ENCODE data around the gene LITAFD.
"Not testable (repeated sequence)": the region's sequence is repeated elsewhere in the genome, so short reads cannot be mapped to it uniquely, and the experiment has no call there.

LITAFD gene

DNA sequence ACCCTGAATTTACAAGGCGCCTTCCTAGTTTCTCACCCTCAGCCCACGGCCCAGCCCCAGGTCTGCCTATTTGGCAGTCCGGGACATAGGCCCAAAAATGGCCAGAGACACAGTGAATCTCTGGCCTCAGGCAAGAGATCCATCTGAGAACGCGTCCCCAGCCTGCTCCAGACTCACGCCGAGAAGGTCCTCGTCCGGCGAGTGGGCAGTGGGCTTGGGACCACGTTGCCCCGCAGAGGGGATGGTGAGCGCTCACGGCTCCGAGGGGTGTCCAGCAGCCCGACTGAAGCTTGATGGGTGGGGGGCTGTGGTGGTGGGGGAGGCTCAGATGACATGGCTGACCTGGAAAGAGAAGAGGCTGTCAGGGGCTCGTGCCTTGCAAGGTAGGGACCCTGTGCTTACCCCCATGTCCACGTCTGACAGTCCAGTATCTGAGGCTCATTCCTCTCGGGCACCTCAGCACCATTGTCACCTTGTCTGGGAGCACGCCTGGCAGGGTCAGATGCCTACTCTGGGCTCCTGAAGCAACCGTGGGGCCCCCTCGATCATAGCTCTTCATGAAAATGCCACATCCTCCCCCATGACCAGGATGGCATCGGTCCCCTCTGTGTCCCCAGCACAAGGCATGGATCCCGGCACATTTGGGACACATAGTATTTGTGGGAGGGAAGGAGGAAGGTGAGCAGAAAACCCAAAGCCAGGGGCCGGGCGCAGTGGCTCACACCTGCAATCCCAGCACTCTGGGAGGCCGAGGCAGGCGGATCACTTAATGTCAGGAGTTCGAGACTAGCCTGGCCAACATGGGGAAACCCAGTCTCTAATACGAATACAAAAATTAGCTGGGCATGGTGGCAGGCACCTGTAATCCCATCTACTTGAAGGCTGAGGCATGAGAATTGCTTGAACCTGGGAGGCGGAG, 22.9 kb upstream of the LITAFD start:
- DNase-seq, result no peak

DNA sequence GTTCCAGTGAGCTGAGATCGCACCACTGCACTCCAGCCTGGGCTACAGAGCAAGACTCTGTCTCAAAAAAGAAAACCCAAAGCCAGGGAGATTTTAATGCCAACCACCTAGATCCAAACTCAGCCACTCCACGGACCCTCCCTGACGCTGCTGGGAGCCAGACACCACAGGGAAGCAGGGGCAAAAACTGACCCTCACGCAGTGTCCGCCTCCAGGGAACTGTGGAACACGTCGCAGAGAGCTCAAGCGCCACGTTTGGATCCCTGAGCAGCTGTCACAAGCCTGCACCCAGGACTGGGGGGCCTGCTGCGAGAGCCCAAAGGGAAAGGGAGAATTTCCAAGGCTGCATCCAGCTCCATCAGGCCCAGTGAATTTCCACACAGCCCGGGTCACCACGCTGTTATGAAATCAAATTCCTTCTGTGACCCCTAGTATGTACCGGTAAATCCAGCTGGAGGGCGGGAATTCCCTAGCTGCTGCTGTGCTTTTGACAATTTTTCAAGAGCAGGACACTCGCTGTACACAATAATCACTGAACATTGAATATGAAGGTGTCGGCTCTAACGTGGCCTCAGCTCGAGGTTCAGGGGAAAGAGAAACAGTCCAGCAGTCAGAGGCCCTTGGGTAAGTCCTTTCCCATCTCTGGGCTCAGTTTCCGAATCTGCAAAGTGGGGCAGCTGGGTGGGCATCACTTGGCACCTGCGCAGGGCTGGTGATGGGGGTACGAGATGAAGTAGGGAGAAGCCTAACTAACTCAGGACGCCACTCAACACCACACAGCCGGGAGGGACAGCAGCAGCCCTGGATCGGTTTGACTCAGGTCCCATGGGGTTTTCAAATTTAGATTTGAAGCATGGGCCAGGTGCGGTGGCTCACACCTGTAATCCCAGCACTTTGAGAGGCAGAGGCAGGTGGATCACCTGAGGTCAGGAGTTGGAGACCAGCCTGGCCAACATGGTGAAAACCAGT, 22.0 kb upstream of the LITAFD start:
- no peak for DNase-seq

DNA sequence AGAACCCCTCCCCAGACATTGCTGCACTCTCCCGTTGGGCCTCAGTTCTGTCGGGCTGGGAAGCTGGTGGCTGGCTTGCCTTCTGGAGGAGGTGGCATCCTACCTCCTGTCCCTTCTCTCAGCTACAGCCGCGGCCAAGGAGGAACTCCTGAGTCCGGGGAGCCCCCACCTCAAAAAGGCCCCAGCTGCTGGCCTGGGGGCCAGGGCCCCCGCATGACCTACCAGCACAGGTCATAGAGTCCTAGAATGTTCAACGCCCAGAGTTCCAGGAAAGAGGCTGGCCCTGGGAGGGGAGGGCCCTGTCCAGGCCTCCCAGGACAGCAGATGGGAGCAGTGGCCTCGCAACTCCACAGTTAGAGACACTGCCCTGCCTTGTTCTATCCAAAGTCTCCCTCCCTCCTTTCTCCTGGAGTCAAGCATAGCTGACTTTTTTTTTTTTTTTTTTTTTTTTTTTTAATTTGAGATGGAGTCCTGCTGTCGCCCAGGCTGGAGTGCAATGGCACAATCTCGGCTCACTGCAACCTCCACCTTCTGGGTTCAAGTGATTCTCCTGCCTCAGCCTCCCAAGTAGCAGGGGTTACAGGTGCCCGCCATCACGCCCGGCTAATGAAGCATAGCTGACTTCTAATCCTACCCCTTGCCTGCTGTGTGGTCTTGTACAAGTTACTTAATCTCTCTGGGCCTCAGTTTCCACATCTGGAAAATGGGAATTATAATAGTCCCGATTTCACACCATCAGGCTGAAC, 20.4 kb upstream of the LITAFD start:
- no peak for DNase-seq

DNA sequence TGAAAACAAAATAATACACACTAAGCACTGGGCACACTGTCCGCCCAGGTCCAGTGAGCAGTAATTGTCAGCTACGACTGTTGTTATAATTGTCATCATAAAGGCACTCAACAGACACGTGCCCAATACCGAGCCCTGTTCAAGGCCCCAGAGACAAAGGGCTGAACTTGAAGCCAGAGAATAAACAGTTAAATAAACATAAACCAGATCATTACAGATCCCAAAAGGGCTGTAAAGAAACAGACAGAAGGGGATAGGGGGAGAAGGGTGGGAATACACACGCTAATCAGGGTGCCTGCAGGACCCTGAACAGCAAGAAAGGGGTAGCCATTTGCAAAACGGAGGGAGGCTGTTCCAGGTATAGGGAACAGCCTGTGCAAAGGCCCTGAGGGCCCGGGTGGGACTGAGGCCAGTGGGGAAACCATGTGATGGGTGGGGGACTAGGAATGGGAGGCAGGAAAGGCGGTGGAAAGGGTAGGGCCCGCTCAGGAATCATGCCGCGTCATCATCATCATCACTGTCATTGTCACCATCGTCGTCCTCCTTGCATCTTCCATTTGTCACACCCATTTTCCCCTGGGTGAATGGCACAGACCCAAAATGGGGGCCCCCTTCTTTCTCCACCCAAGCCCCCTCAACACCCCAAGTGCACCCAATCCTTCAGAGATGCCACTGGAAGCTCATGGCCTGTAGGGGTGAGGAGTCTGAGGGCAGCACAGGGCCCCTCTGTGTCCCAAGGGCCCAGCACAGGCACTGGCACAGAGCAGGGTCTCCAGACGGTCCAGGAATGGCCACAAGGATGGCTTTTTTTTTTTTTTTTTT, 19.6 kb upstream of the LITAFD start:
- no peak for DNase-seq

DNA sequence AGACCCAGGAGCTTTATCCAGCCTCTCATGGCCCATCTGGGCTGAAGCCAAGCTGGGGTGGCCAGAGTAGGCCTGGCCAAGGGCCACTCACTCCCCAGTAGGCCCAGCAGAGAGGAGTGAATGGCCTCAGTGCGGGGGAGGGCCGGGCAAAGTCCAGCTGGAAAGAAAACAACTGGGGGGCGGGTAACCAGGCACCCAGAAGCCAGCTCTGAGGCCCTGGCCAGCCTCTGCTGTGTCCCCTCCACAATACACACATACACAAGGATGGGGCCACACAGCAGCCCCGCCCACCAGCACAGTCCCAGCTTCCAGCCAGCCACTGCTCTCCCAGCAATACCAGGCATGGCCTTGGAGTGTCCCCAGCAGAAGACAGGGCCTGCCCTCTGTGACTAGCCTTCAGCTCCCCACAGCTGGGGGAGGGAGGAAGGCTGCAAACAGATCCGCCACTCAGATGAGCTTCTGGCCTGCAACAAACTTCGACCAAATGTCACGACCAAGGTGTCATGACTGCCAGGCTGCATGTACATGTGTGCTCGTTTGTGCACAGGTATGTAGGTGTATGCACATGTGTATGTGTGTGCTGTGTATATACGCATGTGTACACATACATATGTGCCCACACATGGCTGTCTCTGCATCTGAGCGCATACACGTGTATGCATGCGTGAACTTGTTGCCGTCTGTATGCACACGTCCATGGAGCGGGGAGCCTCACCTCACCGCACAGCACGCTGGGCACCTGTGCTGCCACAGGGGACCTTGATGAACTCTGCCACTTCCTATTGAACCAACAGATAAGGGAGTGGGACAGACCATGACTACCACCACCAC, 18.3 kb upstream of the LITAFD start:
- no peak for DNase-seq

DNA sequence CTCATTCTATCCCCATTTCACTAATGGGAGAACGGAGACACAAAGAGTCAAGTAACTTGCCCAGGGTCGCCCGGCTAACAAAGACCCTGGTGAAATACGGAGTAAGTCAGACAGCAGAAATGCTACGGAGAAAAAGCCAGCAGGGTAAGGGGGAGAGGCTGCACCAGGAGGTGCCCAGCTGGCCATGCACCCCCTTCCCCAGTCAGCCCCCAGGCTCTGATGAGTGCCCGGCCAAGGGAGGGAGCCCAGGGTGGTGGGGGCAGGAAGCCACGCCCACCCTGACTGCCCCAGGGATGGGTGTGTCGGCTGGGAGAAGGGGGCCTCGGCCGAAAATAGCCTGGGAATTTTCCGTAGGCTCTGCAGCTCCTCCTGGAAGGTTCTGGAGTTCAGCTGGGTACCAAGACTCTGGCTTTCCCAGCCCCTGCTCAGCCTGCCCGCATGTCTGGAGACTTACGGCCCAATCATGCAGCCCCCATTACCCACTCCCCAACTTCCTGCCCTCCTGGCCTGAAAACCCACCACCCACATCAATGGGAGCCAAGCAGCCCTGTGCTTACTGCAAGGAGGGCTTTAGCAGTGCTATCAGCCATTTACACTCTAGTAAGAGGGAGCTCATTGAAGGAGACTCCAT, 17.6 kb upstream of the LITAFD start:
- DNase-seq, result no peak

DNA sequence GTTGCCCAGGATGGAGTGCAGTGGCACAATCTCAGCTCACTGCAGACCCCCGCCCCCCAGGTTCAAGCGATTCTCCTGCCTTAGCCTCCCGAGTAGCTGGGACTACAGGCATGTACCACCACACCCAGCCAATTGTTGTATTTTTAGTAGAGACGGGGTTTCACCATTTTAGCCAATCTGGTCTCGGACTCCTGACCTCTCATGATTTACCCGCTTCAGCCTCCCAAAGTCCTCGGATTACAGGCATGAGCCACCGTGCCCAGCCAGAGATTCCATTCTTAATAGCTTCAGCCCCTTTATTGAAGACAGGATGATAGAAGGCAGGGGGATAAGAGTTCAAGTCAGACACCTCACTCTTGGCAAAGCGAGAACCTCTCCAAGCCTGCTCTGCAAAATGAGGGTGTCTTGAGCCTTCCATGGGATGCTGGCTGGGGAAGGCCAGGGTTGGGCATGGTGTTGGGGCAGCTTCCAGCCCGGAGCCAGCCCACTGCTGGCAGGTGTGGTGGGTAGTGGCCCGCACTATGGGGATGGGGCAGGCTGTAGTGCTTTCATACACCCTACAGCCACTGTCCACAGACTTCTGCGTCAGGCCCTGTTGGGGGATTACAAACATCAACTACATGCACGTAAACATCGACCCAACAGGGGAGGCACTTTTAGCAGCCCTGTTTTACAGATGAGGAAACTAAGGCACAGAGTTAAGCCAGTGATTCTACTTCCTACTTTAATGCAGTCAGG, 16.8 kb upstream of the LITAFD start:
- DNase-seq, result no peak

DNA sequence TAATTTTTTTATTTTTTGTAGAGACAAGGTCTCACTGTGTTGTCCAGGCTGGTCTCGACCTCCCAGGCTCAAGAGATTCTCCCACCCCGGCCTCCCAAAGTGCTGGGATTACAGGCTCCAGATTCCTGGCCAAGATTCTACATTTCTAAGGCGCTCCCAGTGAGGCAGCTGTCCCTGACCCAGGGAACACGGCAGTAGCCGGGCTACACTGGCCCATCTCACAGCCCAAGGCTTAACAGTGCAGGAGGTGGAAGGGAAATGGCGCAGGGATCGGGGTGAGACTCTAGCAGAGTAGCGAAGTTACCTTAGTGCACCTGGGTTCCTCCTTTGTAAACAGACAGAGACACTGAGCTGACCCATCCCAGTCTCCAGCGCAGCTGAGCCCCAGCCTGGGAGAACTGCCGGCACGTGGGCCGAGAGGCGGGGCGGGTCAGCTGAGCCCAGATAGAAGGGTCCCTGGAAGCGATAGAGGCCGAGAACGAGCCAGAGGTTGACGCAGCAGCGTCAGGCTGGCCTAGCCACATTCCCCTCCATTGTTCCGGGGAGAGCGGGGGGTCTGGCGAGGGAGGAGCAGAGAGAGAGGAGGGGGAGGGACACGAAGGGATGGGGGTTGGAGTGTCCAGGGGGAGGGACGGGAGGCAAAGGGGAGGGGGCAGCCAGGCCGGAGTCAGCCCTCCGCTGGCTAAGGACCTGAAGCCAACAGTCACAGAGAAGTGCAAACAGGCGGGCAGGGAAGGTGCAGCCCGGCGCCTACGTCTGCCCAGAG, 15.8 kb upstream of the LITAFD start:
- no peak for DNase-seq

DNA sequence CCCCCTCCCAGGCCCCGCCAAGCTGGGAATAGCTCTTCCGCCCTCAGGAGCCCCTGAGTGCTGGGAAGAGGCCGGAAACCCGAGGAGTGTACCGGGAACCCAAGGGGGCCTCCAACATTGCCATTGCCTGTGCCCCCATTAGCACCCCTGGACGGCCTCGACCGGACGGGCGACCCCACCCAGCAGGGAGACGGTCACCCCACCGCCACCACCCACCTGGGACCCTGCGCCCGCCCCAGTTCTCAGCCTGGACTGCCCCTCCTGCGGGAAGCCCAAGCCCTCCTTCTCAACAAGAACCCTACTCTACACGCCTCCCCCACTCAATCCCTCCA, 15.3 kb upstream of the LITAFD start:
- no peak for DNase-seq

DNA sequence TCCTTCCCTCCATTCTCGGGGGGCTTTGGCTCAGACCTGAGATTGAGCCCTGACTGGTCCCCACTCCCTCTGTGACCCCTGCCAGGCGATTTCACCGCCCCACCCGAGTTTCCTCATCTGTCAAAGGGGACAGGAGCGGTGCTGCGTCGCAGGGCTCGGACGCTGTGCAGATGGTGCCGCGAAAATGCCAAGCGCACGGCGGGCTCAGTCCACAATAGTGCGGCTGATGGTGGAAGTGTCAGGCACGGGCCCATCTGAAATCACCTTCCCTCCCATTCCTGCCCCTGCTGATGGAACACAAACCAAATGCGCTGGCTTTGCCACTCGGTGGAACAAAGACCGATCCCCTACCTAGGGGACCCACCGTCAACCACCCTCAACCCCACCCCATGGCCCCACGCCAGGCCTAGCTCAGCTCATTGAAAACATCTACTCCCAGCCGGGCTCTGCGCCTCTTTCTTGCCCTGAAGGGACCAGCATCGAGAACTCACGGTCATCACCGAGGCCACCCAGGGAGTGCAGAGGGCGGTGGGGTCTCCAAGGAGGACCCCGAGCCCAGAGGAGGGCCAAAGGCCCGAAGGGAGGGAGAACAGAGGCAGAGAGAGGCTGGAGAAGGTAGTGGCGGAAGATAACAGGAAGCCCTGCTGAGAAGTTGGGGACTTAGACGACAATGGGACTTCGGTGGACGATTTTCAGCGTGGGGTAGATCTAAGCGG, 14.8 kb upstream of the LITAFD start:
- DNase-seq, result no peak

DNA sequence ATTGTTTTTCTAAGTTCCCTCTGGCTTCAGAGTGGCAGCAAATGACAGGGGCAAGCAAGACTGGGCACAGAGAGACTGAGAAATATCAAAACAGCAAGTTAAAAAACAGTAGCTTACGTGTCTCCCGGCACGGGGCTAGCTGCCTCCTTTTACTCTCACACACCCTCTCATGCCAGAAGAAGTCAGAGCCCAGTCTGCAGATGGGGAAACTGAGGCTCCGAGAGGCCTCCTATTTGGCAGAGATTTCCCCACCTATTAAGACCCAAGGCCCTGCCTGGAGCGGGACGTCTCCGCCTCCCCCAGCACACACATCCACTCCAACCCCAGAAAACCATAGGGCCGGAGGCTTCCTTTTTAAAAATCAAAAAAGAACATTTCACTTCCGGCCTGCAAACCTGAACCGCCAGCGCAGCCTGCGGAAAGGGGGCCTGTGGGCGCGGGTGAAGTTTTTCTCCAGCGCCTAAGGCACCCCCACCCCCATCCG, 14.2 kb upstream of the LITAFD start:
- no peak for DNase-seq

DNA sequence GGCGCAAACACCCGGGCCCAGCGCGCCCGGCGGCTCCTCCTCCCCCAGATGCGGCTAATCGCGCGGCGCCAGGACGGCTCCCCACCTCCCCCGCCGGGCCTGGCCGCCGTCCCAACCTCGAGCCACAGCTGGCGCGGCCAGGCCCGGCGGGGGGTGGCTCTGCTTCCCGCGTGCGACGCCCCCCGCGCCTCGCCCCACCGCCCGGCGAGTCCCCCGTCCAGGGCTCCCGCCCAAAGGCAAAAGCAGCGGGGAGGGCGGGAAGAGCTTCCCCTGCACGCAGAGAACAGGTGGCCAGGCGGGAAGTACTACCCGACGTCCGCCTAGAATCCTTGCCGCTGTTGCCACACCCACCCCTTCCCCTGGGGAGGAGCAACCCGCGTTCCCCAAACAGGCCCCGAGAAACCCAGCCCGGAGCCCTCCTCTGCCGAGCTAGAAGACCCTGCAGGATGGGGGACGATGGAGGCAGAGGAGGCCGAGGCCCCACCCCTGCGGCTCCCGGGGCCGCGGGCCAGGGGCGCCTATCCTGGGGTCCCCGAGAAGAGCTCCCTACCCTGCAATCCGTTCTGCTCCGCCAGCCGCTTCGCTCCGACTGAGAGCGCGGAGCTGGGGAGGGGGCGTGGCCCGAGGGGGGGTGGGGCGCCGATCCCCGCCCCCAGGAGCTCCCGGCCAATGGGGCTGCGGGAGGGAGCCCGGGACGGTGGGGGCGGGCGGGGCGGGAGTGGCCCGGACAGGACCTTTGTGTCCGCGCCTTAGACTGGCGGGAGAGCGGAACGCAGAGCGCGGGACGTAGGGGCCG, 13.5 kb upstream of the LITAFD start, which contains the start of gene CARHSP1:
Gene CARHSP1, minus strand, starts transcription at position 591 of the 796 bp plus-strand sequence. CDS start 9,678 bp downstream, outside the sequence.
- DNase-seq, result peak; percentile 71 to 75

DNA sequence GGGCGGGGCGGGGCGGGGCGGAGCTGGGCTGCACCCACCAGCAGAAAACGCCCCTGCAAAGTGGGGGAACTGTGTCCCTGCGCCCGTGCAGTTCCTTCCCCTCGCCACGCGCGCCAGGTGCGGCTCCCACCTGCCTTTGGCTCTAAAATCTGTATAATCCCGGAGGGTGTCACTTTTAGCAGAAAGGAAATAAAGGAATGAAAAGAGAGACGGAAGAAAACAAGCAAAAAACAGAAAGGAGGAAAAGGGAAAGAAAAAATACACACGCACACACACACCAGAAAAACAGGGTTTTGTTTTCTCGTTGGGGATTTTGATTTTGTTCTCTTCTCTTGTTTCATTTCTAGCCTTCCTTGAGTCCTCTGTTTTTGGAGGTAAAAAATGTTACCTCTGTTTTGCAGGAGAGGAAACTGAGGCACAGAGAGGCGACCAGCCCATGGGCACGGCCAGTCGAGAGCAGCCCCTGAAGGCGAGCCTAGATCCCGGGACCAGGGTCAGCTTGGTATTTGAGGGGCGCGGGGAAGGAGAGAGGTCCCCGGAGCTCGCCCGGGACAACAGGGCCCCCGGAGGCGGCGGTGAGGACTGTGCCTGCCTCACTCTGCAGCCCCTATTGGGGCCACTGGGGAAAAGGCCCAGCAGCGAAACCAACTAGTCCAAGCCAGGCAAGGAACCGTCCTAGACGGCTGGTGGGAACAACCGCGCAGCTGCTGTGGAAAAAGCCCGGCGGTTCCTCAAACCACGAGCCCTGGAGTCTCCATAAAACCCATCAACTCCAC, 12.8 kb upstream of the LITAFD start:
- DNase-seq, result no peak

DNA sequence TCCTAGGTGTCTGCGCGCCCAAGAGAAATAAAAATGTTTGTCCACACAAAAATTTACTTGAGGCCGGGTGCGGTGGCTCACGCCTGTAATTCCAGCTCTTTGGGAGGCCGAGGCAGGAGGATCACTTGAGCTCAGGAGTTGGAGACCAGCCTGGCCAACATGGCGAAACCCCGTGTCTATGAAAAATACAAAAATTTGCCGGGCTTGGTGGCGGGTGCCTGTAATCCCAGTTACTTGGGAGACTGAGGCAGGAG, 12.2 kb upstream of the LITAFD start:
- not testable (repeated sequence) for DNase-seq

DNA sequence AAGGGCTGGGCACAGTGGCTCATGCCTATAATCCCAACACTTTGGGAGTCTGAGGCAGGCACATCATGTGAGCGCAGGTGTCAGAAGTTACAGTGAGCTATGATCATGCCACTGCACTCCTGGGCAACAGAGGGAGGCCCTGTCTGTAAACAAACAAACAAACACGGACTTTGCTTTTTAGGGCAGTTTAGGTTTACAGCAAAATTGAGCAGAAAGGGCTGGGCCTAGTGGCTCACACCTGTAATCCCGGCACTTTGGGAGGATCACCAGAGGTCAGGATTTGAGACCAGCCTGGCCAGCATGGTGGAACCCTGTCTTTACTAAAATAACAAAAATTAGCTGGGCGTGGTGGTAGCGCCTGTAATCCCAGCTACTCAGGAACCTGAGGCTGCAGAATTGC, 10.1 kb upstream of the LITAFD start:
- DNase-seq, result no peak

DNA sequence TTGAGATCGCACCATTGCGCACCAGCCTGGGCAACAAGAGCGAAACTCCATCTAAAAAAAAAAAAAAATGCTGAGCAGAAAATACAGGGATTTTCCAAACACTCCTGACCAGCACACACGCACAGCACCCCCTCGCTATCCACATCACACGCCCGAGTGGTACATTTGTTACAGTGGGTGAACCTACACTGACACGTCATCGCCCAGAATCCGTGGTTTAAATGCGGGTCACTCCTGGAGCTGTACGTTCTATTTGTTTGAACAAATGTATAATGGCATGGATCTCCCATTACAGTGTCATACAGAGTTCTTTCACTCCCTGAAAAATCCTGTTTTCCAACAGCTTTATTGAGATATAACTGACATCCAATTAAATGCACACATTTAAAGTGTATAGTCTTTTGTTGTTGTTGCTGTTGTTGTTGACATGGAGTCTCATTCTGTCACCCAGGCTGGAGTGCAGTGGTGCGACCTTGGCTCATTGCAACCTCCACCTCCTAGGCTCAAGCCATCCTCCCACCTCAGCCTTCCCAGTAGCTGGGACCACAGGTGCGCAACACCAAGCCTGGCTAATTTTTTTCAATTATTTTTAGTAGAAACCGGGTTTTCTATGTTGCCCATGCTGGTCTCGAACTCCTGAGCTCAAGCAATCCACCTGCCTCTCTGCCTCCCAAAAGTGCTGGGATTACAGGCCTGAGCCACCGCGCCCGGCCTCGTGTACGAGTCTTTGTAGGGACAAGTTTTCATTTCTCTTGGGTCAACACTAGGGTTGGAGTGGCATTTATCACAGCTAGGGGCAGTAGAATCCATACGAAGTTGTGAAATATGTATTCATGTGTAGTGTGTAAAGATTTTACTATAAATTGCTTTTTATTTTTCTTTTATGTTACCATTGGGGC, 8.9 kb upstream of the LITAFD start:
- no peak for DNase-seq

All from activated CD4-positive, alpha-beta T cell treated with anti-CD3 and anti-CD28 coated beads, Interleukin-2, amount 50 U/mL, for 4 hours (primary cell).